Activated gamma-delta T cell treated with Interleukin-2 at 50 U/mL for 16 hours (primary cell): ENCODE data around the gene NCBP3.

Experiments used
- DNase-seq: peaks from one replicate; pipeline ENCODE4 v3.0.0-alpha.2; 2020

NCBP3 gene, protein sequence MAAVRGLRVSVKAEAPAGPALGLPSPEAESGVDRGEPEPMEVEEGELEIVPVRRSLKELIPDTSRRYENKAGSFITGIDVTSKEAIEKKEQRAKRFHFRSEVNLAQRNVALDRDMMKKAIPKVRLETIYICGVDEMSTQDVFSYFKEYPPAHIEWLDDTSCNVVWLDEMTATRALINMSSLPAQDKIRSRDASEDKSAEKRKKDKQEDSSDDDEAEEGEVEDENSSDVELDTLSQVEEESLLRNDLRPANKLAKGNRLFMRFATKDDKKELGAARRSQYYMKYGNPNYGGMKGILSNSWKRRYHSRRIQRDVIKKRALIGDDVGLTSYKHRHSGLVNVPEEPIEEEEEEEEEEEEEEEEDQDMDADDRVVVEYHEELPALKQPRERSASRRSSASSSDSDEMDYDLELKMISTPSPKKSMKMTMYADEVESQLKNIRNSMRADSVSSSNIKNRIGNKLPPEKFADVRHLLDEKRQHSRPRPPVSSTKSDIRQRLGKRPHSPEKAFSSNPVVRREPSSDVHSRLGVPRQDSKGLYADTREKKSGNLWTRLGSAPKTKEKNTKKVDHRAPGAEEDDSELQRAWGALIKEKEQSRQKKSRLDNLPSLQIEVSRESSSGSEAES

DNA sequence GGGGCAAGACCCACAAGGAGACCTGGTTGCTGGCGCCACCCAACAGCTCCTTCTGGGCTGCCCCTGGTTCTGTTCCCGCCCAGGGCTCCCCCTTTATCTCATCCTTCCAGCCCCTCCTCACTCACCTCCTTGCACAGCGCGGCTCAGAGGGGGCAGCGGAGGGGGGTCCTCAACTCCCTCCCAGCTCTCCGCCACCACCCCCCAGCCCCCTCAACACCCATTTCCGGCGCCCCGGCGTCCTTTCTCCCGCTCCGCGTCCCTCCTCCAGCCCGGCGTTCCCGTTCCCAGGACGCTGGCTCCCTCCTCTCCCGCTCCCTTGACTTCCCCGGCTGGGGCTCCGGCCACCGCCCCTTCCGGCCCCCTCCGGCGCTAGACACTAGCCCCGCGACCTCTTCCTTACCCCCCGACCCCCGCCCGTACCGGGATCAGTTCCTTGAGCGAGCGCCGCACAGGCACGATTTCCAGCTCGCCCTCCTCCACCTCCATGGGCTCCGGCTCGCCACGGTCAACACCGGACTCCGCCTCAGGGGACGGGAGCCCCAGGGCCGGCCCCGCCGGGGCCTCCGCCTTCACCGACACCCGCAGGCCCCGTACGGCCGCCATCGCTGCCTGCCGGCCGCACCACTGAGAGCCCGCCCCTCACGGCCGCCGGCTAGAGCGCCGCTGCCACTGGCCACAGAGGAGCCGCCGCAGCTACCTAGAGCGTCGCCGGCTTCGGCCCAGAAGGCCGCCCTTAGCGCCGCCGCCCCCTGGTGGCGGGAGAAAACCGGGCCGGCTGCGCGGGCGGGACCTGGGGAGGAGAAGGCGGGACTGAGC, at the start of gene NCBP3:
Gene NCBP3, minus strand, starts transcription at position 626 of the 816 bp plus-strand sequence. Its CDS starts 23 bp downstream, at position 603.
- DNase-seq, result peak; percentile 88

DNA sequence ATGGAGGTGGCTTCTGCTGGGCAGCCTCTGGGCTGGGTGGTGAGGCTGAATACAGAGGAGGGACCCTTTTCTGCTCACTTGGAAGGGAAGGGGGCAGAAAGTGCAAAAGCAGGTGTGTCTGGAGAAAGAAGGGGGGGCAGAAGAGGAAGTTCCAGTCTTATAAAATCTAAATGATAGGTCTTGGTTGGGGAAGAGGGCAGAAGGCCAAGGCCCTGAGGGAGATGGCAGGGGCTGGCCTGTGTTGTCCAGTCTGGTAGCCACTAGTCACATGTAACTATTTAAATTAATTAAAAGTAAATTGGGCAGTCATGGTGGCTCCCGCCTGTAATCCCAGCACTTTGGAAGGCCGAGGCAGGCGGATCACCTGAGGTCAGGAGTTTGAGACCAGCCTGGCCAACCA, 49.3 kb upstream of the NCBP3 start:
- DNase-seq, result no peak

DNA sequence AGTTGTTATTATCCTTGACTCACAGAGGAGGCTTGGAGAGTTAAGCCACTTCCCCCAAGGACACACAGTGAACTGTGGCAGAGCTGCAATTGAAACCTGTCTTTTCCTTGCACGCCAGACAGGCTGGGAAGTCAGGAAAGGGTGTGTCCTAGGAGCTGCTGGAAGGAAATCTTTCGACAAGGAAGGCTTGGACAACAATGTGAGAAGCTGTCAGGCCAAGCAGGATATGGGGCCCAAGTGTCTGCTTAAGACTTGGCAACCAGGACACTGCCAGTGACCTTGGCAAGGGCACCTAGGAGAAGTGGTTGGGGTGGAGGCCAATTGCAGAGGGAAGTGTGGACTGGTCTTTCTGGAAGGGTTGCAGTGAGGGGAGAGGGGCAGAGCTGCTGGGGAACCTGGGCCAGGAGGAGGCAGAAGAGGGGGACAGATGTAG, 48.9 kb upstream of the NCBP3 start:
- no peak for DNase-seq

DNA sequence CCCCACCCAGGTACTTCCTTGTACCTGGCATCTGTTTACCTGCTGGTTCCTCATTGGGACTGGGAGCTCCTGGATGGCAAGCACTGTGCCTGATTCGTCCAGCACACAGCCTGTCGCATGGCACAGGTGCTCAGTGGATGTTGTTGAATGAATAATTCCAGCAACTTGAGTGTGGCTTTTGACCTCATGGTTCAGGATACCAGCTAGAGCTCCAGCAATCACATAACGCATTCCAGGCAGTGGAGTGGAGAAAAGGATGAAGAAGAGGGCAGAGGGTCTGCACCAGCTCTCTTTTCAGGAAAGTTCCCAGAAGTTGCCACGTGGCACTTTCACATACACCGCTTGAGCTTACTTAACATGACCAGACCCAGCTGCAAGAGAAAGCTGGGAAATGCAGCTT, 48.1 kb upstream of the NCBP3 start:
- DNase-seq, result no peak

DNA sequence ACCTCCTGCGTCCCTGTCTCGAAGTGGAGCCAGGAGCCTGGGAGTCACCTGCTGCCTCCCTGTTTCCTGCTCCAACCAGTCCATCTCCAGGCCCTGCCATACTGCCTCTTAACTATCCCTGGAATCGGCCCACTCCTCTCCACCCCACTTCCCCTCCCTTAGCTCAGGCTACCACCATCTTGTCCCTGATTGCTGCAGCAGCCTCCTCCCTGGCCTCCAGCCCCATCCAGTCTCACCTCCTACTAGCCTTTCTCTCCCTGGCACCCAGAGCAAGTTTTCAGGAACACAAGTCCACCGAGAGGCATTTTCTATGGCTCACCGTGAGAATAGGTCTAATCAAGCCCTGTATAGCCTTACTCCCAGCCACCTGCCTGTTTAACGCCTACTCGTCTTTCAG, 47.7 kb upstream of the NCBP3 start:
- DNase-seq, result no peak

DNA sequence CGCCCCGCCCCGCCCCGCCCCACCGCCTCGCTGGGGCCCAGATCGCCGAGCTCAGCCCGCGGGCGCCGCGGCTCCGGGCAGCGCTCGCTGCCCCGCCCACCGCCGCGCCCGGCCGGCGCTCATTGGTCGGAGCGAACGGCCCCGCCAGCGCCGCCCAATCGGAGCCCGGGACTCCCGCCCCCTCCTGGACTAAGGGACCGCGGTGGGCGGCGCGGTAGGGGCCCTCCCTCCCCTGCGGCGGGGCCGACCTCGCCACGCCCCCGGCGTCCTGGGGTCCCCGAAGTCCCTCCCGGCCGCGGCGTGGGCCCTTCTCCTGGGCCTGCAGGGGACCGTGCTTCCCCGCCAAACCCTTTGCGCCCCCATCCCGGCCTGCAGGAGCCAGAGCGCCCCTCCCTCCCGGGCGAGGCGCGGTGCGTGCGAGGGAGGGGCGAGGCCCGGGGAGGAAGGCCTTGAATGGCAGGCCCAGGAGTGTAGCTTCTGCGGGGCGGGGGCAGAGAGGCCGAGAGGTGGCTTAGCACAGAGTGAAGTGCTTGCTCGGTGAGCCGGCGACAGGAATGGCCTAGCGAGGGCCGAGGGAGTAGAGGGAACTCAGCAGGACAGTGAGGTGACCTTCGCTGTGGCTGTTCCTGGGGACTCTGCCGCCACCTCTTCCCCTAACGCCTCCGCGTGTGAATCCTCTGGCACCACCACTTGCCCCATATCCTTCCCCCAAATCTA, 47.1 kb upstream of the NCBP3 start, which contains the start of gene CAMKK1:
Gene CAMKK1, minus strand, starts transcription at position 51 of the 717 bp plus-strand sequence. CDS start 7,366 bp downstream, outside the sequence.
- DNase-seq, result peak; percentile 88

DNA sequence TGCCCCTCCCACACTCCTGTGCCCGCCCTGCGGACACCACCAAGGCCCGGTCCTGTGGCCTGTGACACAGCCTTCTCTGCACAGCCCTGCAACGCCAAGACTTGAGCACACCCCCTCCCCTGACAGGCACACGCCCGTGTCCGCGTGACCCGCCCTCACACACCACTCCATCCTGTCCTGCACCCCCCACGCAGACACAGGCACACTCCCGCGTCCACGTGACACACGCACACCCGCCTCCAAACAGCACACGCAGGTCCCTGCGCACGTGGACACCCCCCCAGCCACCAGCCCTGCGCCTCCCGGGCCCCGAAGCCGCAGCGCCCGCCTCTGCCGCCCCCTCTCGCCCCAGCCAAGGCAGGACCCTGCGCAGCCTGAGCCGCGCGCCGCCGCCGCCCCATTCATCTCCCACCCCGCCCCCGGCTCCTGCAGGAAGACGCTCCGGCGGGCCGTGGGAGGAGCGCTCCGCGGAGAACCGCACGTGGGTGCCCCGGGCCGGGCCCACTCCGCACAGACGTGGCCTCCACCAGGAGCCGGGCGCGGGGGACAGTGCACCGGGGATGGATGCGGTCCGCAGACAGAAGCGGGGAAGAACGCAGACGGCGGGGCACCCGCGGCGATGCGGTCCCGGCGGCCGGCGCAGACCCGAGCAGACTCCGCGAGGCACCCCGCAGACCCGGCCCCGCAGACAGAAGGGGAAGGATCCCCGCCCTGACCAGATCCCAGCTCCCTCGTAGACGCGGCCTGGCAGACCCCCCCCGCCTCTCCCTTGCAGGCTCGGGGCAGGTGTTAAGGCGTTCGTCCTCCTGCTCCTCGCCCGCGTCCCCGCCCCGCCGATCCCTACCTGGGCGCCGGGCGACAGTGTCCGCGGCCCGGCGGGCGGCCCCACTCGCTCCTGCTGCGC, 46.3 kb upstream of the NCBP3 start:
- DNase-seq, result peak; percentile 77

DNA sequence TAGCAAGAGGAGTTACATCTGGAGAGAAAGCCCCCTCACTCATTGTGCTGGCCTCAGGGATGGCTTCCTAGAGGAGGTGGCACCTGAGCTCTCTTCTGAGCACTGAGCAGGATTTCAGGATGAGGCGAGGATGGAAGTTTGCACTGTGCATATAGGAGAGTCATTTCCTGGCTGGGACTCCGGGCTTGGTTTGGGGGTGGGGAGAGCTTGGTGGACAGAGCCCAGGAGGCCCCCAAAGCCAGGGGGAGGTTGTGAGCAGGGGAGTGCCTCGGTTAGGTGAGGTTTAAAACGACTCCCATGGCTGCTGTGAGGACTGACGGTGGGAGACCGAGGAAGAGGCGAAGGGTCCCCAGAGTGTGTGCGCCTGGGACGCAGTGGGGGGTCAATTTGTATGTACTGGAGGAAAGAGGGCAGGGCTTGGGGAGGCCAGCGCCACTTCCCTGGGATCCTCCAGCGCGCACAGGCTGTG, 45.6 kb upstream of the NCBP3 start:
- DNase-seq, result no peak

DNA sequence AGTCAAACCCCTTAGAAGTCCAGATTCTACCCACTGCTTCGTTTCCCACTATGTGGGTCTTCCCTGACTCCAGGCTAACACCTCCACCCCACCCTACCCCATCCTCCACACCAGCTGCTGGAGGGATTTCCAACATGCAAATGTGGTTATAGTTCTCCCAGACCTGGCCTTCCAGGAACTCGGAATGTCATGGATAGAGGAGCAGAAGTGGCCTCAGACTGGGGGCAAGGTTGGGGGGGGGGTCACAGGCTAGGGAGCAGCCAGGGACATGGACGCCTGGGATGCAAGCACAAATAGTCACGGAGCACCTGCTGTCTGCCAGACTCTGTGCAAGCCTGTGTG, 44.8 kb upstream of the NCBP3 start:
- no peak for DNase-seq

DNA sequence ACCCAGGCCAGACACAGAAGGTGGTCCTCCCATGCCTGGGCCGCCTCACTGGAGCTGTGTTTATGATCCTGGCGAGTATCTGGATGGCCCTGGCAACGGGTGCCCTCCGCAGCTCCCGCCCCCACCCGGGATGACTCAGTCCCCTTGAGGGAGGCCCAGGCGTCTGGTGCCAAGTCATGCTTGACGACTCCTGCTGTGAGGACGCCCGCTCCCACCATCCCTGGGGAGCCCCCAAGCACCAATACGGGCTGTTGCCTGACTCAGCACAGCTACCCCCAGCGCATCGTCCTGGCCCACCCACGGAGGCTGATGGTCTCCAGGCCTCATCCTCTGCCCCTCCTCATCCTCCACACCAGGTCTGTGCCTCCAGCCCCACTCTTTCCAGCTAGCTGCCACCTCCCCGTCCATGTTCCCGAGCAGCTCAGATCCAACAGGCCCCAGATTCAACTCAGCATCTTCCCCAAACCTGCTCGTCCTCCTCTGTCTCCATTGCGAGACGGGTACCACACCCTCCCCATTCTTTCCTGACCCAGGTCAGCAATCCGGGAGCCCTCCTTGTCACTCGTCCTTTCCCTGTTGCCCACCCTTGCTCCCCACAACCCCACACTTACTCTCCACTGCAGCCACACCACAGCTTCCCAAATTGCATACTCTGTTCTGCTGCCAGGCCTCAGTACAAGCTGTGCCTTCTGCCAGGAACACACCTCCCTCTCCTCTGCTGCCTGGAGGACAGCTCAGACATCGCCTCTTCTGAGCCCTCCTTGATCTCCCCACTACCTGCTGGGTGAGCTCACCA, 44.2 kb upstream of the NCBP3 start:
- no peak for DNase-seq

DNA sequence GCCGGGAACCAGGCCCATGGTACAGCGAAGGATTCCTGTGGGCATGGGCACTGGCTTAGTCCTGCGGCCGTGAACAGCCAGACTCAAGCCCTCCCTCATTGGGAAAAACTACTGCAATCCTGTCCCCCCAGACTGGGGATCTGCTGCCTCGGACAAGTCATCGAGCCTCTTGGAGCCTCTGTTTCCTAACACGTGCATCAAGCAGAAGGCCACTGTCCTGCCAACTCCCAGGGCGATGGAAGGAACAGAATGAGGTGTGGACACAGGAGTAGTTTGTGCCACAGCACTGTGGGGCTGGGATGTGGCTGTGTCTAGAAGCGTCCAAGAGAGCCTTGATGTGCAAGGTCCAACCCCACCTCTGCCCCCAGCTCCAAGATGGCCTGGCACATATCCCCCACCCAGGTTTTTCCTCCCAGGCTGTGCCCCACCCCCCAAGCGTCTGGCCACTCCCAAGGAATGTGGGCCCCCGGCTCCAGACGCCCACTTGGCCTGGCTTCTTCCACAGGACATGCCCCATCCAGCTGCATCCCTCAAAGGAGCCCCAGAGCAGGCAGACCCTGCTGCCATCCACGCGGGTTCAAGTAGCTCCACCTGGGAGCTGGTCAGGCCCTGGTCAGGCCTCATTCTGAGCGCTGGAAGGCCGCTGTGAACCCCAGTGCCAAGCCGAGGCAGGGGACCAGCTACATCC, 43.4 kb upstream of the NCBP3 start:
- DNase-seq, result no peak

DNA sequence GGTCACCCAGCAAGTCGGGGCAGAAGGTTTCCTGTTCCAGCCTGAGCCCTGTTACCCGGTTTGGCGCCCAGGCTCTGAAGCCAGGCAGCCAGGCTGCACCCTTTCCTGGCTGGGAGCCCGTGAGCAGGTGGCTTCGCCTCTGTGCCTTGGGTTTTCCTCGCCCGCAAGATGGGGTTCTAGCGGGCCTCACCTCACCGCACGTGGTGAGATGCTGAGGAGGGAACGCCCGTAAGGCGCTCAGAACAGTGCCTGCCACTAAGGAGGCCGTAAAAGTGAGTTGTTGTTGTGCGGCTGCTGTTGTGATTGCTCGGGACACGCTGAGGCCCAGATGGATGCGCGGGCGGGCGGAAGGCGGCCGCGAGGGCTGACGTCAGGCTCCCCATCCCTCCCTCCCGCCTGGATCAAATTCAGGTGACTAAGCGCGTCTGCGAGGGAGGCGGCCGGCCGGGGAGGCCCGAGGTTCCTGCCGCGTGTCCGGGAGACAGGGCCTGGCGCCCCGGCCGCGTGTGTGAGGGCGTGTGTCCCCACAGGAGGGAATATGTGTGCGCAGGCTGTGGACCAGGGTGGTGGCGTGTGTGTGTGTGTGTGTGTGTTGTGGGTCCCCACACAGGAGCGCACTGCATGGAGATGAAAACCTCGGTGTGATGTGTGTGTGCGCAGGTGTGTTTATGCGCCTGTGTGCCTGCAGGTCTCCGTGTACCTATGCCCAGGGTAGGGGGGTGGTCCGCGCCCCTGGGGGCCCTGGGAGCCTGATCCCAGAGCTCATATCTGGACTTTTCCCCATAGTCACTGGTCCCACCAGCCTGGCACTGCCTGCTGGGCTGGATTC, 42.5 kb upstream of the NCBP3 start:
- DNase-seq, result no peak

DNA sequence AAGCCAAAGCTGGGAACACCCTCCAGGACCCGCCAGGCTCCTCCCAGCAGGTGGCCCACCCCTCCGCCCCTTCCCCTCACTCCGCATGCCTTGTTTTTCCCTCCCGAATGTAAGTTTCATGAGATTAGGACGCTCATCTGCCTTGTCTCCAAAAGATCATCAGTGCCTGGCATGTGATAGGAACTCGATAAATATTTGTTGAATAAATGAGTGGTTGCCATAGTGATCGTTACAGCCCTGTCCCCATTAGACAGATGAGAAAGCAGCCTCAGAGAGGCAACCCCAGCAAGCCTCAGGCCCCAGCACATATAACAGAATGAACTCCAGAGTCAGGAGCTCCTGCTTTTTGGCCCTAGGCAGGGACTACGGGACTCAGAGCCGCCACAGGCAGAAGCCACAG, 41.8 kb upstream of the NCBP3 start:
- DNase-seq, result no peak

DNA sequence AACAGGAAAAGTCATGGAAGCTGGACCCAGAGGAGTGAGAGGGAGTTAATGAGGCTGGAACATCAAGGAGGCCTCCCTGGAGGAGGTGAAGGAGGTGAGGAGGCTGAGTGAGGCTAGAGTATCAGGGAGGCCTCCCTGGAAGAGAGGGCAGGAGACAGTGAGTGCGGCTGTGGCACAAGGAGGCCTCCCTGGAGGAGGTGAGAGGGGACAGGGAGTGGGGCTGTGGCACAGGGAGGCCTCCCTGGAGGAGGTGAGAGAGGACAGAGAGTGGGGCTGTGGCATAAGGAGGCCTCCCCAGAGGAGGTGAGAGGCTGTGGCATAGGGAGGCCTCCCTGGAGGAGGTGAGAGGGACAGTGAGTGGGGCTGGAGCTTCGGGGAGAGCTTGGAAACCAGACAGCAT, 41.3 kb upstream of the NCBP3 start:
- no peak for DNase-seq

DNA sequence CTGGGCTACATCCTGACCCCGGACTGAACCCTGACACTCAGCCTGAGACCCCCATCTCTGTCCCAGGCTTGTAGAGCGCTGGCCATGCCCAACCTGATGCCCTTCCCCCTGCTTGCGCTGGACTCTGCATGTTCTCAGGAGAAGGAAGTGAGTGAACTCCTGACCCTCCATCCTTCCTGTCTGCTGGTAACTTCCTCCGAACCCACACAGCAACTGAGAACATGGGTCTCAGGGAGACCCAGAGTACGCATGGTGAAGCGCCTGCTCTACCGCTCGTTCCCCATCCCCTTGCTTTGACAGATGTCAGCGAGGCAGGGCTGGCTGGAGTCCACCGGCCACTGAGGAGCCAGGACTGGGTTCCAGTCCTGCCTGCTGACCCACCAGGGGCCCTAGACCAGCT, 40.7 kb upstream of the NCBP3 start:
- no peak for DNase-seq

DNA sequence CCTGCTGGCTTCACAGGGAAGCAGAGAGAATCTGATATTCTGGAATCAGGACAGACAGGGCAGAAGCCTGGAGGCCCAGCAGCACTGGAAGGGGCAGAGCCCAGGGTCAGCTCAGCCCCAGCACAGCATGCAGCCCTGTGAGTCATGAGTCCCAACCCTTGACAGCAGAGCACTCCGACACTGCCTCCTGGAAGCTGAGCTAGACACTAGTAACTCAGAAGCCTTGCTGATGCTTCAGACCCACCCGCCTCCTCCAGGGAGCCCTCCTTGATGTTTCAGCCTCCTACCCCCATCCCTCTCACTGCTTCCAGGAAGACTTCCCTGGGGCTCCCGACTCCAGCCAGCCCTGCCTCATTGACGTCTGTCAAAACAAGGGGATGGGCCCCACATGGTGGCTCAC, 39.9 kb upstream of the NCBP3 start:
- DNase-seq, result no peak

DNA sequence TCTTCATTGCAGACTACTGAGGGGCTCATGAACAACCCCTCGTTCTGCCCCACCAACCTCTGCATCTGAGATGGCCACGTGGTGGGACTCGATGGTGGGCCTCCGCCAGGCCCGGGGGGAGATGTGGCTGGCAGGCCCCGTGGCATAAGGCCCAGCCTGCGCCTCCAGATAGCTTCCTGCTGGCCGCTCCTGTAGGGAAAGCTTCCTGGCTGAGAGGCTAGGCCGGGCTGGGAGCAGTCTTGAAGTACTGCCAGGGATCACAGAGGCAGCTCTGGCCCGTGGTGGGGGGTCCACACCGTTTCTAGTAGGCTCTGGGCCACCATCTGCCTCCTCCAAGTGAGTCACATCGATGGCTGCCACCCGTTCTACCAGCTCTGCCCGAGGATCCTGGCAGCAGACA, 39.2 kb upstream of the NCBP3 start:
- no peak for DNase-seq

DNA sequence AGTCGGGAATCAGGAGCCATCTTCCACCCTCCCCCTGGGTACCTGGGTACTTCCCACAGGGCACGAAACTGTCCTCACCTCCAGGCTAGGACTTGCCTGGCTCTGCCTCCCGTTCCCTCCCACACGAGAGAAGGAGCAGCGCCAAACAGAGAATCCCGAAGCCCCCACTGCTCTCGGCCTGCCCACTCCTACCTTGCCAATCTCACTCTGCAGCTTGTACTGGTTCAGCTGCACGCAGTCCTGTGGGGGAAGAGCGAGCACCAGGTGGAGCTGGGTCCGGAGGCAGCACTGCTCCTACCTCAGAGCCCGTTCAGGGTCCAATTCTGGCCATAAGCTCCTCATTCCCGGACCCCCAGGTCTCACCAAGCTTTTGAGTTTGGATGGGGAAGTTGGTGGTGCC, 38.1 kb upstream of the NCBP3 start:
- DNase-seq, result no peak

DNA sequence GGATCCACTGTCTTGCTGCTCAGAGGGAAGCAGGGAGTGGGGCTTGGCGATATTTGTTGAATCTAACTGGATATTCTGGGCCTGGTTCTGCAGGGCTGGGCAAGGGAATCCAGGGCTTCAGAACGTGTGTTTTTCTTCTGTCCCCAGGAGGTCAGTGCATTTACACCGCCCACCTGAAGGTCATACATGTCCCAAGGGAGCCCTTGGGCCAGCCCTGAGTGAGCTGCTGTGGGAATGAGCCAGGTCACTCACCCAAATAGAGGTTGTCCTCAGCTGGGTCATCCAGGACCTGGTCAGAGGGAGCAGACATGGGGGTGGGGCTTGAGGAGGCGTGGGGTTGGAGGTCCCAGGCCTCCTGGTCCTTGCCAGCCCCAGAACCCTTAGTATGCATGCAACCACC, 36.2 kb upstream of the NCBP3 start:
- no peak for DNase-seq
